Peyer's patch (tissue), 4 donors: ENCODE results near the gene FAM43A.

ENCODE experiments used
- CTCF ChIP-seq, 6 experiments: fragments of 450-650 bp in 4 of 6; fragments of 200-600 bp in 2 of 6; sonication (generic) in 1 of 6; IDR thresholded peaks; one replicate each; pipeline ENCODE4 v1.5.1; 2017 to 2019; ENCODE audit warnings: antibody characterized with exemption in 6 of 6, mild to moderate bottlenecking in 3 of 6, moderate library complexity in 1 of 6
- POLR2A ChIP-seq, 2 donors: fragments of 450-650 bp; IDR thresholded peaks; one replicate each; pipeline ENCODE4 v1.5.1; 2017; ENCODE audit warnings: antibody characterized with exemption in 2 of 2, mild to moderate bottlenecking in 2 of 2, moderate library complexity in 2 of 2

DNA sequence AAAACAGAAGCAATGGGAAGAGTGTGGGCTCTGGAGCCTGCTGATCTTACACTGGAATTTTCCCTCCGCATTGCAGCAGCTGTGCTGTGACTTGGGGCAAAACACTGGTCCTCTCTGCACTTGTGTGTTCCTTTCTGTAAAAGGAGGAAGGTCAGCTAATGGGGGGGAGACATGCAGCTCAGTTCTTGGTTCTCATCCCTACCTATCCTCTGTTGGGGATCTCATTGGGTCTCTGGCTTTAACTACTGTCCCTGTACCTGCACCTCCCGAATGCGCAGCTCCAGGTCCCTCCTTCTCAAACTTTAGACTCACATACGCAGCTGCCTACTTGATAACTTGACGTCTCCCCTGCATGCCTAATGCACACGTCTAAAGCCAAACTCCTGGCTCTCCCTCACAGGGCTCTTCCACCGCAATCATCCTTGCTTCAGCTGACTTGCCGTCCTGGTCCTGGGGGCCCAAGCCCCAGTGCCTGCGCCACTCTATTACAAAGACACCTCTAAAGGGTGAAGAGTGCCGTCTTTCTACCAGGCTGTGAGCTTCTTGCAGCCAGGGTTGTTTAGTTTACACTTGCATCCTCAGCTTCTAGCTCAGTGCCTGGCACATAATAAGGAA lies 46.6 kb upstream of the FAM43A start:
- TF ChIP-seq CTCF (IDR thresholded peaks at IDR 0.05): no peak
- TF ChIP-seq POLR2A (IDR thresholded peaks at IDR 0.05): no peak
